Measurements from ENCODE around the gene PRKX.
"Not testable (repeated sequence)": the region's sequence is repeated elsewhere in the genome, so short reads cannot be mapped to it uniquely, and the experiment has no call there.

PRKX gene

DNA sequence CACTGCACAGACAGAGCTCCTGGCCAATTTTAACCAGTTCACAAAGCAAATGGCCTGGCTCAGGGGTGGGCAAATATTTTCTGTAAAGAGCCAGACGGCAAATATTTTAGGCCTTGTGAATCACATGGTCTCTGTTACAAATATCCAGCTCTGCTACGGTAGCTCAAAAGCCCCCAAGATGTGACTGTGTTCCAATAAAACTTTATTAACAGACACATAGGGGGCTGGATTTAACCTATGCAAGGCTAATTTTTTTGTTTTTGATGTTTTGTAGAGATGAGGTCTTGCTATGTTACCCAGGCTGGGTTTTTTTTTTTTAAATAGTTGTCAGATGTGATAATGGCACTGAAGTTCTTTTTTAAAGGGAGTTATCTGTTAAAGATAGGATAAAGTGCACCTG is 65.4 kb downstream of the PRKX start:
- DNase-seq, result no peak

- DNase-seq, result not testable (repeated sequence)
Measured at GRCh38 chrX:3639858-3640631, 73.4 kb downstream of the PRKX start.

GRCh38 chrX:3639236-3639635 is 74.2 kb downstream of the PRKX start:
- DNase-seq, result no peak

DNA sequence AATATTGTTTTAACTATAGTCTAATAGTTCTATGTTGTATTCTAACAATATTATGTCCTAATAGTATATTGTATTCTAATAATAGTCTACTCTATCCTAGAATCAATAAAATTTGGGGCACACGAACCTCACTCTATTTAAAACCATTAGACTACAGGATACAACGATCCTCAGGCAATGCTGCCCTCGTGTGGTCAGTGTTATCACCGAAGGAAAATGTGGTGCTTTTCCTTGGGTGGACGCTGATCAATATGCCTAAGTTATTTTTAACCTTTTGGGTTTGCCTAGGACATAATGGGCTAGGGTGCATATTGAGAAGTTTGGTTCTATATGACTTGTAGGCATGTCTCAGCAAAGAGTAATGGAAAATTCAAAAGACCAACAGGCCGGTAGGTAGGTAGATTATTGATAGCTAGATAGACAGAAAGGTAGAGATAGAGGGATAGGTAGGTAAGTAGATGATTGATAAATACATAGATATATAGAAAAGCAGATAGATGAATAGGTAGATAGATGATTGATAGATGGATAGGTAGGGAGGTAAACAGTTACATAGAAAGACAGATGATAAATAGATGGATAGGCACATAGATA is 75.1 kb downstream of the PRKX start:
- DNase-seq, result peak; percentile 22

- DNase-seq, result no peak
Measured at GRCh38 chrX:3636803-3637202, 76.6 kb downstream of the PRKX start.

DNA sequence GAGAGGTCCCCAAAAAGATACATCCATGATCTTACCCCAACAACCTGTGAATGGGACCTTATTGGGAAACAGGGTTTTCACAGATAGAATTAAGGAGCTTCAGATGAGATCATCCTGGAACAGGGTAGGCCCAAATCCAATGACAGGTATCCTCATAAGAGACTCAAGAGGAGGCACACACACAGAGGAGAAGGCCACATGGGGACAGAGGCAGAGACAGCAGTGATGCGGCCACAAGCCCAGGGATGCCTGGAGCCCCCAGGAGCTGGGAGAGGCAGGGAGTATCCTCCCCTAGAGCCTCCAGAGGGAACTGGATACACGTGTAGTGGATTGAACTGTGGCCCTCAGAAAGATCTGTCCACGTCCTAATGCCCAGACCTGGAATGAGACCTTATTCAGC is 82.3 kb downstream of the PRKX start:
- DNase-seq, result no peak

DNA sequence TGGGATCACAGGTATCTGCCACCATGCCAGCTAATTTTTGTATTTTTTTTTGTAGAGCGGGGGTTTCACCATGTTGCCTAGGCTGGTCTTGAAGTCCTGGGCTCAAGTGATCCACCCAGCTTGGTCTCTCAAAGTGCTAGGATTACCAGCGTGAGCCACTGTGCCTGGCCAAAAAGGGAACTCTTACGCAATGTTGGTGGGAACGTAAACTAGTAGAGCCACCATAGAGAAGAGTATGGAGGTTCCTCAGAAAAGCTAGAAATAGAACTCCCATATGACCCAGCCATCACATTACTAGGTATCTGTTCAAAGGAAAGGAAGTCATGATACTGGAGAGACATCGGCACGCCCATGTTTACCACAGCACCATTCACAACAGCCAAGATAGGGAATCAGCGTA is 85.9 kb downstream of the PRKX start:
- no peak for DNase-seq

DNA sequence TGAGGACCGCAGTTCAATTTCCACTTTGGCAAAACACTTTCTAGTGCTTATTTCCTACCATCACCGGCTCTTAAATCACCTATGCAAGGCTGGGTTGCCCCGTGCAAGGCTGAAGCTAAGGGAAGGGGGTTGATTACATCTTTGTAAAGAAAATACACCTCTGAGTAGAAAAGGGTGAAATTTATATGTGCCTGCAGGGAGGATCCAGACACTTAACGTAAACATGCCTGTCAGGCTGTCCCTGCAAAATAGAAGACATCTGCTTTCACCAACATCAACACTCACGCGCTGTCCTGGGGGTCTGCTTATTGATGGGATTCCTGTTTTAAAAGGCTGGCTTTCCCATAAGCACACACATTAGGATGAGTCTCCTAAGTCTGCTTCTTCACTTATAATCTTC is 92.0 kb downstream of the PRKX start:
- DNase-seq, result peak; percentile 66

DNA sequence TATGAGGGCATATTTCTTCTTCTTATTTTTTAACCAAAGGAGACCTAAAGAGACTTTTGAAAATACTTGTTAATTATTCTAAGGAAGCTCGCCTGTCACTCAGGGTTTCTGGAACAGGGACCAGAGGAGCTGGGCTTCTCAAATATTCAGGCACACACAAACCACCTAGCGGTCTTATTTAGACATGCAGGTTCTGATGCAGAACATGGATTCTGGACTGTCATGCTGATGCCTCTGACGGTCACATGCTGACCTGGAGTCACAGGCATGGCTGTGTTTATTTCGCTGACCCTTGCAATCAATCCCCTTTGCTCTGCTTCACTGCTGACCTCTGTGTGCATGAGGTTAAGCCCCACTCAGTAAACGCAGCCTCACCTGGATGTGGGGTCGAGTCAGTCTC is 101.7 kb downstream of the PRKX start:
- DNase-seq, result not testable (repeated sequence)

DNA sequence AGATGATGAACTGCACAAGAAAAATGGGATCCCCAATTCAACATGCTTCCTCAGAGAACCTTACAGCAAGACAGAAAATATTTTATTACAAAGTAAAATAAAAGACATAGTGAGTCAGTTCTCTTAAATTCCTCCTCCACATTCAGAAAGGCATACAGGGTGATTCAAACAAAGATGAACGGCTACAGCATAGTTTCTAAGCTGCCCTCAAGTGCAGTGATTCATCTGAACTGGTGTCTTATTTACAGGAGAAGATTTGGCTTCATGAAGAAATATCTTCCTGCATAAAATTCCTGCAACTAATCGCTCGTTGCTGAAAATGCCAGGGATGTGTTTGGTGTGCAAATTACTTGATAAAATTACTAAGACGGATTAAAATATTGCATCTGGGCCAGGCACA is 103.6 kb downstream of the PRKX start:
- DNase-seq, result no peak

- no peak for DNase-seq
Measured at GRCh38 chrX:3603026-3603661, 110.3 kb downstream of the PRKX start.

DNA sequence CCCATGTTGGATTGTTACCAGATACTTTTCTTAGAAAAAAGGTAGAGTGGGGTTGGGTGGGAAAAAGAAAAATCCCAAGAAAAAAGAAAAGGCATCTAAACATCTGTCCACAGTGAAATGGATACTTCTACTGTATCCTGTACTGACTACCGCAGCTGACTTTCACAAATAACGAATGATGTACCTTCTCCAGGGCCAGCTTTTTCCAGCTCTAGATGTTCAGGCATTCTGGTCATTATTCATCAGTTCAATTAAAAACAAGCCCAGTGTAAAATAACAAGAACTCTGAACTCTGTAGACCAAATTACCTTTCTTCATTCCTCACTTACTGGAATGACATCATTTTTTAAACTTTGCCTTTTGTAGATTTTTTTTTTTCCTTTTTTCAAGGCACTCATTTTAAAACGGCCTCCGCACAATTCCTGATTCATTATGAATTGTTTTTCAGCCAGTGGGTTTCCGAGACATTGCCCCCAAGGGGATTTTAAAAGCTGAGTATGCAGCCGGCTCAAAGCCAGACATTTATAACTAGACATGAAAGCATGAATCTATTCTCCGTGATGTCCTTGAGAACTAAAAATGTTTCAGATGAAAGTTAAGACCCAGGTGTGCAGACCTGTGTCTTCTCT is 113.5 kb downstream of the PRKX start:
- DNase-seq, result peak; percentile 51

- no peak for DNase-seq
Measured at GRCh38 chrX:3598709-3599108, 114.7 kb downstream of the PRKX start.

- DNase-seq, result no peak
Measured at GRCh38 chrX:3598046-3598605, 115.3 kb downstream of the PRKX start.

- DNase-seq, result no peak
Measured at GRCh38 chrX:3592184-3592583, 121.3 kb downstream of the PRKX start.

GRCh38 chrX:3589474-3589873 is 124.0 kb downstream of the PRKX start:
- no peak for DNase-seq

DNA sequence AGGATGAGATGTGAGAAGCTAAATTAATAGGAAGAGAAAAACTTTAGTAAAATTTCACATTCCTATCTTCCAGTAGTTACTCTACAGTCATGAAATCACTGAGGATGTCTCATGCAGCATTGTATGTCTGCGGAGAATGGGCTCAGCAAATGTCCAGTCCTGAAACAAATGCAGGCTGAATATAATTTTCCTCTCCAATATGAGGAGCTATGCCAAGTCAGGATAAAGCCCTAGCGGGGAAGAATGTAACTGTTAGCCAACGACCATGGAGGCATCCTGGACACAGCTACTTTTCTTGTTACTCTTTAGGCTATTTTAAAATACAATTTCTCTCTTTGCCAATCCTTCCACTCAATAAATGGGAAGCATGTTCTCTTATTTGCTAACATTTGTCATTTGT is 127.7 kb downstream of the PRKX start:
- no peak for DNase-seq

DNA sequence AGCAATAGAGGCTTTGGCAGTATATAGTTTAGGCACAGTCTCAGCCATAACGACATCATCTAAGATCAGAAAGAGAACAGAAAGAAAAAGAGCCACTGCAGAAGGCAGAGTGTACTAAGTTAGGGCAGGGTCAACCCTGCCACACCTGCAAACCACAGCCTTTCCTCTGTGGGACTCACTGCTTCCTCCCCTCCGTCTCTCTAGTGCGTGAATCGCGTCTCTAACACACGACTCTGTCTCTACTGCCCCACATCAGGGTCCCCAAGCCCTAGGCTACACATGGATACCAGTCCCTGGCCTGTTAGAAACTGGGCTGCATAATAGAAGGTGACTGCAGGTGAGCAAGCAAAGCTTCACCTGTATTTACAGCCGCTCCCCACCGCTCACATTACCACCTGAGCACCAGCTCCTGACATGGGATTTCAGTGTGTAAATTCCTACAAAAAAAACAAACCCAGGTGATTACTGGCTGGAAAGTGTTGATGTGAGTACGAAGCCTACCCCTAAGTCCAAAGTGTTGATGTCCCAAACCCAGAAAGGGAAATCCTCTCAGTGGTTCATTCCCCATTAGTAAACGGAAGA is 128.9 kb downstream of the PRKX start:
- DNase-seq, result no peak

GRCh38 chrX:3582451-3582850 is 131.0 kb downstream of the PRKX start:
- no peak for DNase-seq

DNA sequence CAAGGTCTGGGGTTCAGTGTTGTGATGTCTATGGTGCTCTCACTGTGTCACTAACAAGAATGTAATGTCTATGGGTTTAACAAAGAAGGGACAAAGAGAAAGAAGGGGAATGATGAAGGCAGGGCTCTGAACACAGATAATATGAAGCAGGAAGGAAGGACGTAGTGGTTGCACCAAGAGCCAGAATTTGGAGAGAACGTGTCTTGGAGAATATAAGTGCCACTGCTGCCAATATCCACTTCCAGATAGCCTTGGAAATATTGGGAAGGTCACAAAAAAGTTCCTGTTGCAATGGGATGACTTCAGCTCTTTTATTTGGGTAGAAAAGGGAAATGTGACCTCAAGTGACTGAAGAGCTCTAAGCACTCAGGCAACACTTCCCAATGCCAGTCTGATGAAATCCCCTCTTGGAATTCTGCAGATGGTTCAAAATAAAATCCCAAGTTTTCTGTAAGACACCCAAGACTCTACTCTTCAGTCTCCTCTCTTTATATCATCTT is 131.8 kb downstream of the PRKX start:
- no peak for DNase-seq

GRCh38 chrX:3577551-3577950 is 135.9 kb downstream of the PRKX start:
- DNase-seq, result peak; percentile 69

DNA sequence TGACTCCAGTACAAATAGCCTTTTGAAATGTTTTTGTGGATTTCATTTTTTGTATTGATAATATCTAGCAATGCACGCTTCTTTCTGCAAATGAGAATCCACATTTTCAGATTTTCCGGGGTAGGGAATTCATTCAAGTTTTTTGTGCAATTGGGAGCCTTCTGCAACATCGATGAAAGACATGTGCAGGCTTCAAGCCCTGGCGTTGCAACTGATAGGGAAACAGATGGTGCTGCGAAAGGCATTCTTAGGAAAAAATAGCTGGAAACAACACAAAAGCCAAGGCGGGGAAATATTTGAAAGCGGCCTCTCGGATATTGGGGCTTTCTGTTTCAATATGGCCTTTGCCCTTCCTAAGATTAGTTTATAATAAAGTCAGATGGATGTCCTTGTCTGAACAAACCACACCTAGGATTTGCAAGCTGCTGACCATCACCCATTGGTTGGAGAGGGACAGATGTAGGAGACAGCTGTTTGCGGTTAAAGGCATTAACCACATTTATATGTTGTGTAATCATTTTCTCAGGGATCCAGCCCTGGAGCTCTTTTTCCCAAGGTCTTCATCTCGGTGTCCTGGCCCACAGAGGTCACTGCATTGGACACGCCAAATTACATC is 136.5 kb downstream of the PRKX start:
- peak; percentile 79 for DNase-seq

GRCh38 chrX:3567686-3568085 is 145.8 kb downstream of the PRKX start:
- no peak for DNase-seq
